Fibroblast of lung (primary cell): ENCODE data around the gene SLIT1.

Source experiments
- CTCF ChIP-seq, 2 donors: IDR thresholded peaks in 1 of 2; conservative IDR thresholded peaks in 1 of 2; 1 replicate in 1 of 2; 2 replicates in 1 of 2; pipeline ENCODE4 v1.5.1; 2011 to 2012; ENCODE audit warnings: low read length in 2 of 2, control low read depth in 1 of 2, inconsistent platforms in 1 of 2, low read depth in 1 of 2, mild to moderate bottlenecking in 1 of 2
- EZH2 ChIP-seq: IDR thresholded peaks from 2 replicates; pipeline ENCODE4 v1.5.1; 2012; ENCODE audit warnings: low read length, control low read depth, mild to moderate bottlenecking; ENCODE audit errors: missing control alignments

- TF ChIP-seq CTCF (conservative IDR thresholded peaks at IDR 0.05 in 1 of 2, IDR thresholded peaks at IDR 0.05 in 1 of 2; ENCODE audit: low read depth in 1 of 2, low read length in 2 of 2) (no peak), EZH2 (no peak)
Measured at GRCh38 chr10:97047083-97047736, 138.5 kb downstream of the SLIT1 start.
